Ecto neural progenitor cell (in vitro differentiated cells): ENCODE data around the gene MAP1LC3B.
A peak's percentile ranks its signal among the peaks of the same experiment; 100 is the strongest.
"Not testable (repeated sequence)": the region's sequence is repeated elsewhere in the genome, so short reads cannot be mapped to it uniquely, and the experiment has no call there.

ENCODE experiments used
- DNase-seq: peaks from one replicate; pipeline ENCODE4 v3.0.0-alpha.2; 2018; ENCODE audit warnings: low spot score

Gene MAP1LC3B

DNA sequence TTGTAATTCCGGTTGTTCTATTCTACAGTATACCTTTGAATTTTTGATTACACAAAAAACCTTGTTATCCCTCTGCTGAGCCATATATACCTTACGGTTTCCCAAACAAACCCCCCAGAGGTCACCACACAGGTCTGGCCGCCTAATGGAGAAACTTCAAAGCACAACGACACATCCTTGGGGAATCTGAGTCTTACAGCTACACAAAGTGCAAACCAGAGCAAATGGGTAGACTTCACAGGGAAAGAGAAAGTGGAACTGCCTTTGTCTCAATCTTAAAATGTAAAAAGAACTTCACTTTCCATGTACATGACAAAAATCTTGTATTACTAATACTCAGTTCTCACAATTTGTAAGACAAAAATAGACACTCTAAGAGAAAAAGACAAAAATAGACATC, 11.3 kb upstream of the MAP1LC3B start:
- no peak for DNase-seq

DNA sequence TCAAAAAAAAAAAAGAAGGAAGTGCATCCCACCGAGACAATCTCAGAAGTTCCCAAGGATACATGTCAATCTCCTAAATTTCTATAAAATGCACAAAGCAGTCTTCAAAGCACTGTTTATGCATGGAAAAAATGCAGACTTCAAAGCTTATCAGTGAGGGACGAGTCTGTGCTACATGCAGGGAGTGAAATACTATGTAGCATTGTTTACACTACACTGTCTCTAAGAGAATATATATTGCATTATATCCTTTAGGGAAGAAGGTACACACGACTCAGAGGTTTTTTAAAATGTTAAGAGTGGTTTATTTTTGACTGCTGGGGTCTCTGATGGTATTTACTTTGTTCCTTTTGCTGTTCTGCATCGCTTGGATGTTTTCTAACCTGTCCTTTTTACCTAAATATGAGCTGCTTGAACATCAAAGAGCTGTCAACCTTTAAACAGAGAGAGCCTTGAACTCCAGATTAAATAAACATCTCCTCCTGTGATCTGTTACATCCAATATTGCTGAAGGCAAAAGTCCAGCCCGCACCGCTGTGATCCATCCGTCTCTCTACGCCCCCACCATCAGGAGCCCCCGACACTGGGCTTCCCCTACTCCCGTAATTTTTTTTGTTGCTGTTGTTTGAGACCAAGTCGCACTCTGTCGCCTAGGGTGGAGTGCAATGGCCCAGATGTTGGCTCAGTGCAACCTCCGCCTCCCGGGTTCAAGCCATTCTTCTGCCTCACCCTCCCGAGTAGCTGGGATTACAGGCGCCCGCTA, 9.9 kb upstream of the MAP1LC3B start:
- DNase-seq = no peak

DNA sequence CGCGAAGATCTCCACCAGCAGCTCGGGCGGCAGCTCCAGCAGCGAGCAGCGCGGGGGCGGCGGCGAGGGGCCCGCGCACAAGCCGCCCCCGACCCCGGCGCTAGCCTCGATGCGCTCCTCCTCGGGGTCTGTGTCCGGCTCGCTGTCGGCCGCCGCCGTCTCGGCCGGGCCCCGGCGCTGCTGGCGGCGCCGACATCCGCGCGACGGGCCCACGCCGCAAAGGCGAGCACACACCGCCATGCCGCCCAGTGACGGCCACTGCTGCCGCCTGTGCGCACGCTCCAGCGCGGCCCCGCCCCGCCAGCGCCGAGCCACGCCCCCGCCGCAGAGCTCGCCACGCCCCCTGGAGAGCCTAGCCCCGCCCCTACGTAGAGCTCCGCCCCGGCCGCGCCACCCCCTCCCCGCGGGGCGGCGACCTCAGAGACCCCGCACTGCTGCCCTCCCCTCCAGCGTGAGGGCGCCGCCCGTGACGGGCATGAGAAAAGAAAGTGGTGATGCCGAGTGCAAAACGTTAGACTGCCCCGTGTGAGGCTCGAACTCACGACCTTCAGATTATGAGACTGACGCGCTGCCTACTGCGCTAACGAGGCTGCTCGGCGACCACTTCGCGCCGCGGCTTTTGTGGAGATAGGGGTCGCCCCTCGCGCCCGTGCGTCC, 8.5 kb upstream of the MAP1LC3B start, which contains the start of gene FBXO31:
Gene FBXO31, minus strand, starts transcription at position 272 of the 657 bp plus-strand sequence. Its CDS starts 32 bp downstream, at position 240.
- DNase-seq = peak; percentile 97

DNA sequence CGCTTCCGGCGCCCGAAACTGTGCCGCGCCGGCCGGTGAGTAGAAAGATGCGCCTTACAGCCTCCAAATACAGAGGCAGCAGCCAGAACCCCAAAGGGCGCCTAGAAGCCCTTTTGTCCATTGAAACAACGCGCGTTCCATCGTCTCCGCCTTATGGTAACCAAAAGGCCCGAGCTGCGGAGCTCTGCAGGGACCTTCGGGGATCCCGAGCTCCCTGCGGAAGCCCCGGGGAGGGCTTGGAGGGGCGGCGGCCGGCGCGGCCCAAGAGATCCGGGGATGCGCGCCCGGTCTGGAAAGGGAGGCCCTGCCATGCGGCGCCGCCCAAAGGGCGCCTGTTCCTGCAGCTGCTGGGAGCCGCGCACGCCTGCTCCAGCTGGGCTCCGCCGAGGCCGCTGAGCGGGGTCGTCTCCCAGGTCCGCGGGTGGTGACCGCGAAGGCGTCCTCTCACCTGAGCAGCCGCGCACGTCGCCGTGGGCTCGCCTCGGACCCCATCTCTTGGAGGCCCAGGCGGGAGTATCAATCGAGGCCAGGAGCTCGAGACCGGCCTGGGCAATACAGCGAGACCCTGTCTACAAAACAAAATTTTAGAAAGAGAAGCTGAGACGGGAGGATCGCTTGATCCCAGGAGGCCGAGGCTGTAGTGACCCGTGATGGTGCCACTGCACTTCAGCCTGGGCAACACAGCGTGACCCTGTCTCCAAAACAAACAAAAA, 7.8 kb upstream of the MAP1LC3B start:
- DNase-seq = no peak

DNA sequence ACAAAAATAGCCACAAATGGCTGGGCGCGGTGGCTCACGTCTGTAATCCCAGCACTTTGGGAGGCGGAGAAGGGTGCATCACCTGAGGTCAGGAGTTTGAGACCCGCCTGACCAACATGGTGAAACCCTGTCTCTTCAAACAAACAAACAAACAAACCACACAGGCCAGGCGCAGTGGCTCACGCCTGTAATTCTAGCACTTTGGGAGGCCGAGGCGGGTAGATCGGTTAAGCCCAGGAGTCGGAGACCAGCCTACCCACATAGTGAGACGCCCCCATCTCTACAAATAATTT, 7.3 kb upstream of the MAP1LC3B start:
- not testable (repeated sequence) for DNase-seq

DNA sequence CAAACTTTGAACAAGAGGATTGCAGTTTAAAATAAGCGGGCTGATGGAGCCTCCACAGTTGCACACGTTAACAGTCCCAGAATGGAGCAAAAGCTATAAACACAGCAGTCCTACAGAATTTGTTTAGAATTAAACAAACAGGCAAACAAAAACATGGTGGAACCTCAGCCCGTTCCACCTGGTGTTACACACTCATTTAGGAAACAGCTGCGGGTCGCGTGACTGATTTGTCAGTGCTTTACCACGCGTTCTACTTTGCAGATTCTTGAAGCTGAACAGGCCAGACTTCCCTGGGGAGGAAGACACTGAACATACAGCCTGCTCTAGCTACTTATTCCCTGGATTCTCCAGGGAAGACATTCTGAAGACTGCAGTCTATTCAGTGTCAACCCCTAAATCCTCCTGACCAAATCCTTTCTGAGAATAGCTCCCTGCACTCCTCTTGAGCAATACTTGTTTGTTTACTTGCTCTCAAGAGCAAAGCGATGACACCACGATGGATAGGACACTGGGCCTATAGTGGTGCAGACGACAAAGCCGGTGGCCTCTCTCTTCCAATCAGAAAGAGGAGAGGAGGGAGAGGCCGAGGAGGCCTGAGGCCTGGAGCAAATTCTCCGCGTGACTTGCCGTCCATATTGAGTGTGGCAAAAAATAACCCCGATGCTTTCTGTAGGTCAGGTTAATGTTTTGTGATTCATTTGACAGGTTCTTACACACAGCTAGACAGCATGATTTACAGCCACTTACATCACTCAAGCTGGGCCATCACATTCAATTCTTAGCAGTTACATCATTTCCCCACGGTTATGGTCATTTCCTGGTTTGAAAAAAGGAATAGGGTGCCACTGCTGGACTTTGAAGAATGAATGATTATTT, 4.0 kb upstream of the MAP1LC3B start:
- DNase-seq = peak; percentile 89

DNA sequence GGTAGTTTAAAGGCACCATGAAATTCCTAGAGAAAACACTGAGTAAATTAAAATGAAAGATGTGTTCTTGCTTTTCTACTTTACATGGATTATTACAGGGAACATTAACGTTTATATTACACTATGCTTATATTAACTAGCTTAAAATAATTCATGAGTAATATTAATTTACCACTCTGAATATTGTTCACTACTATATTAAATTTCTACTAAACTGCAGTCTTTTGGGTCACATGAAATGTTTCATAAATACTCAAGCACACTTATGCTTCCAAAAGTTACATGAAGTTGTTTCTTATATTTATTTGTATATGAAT, 3.4 kb upstream of the MAP1LC3B start:
- no peak for DNase-seq

DNA sequence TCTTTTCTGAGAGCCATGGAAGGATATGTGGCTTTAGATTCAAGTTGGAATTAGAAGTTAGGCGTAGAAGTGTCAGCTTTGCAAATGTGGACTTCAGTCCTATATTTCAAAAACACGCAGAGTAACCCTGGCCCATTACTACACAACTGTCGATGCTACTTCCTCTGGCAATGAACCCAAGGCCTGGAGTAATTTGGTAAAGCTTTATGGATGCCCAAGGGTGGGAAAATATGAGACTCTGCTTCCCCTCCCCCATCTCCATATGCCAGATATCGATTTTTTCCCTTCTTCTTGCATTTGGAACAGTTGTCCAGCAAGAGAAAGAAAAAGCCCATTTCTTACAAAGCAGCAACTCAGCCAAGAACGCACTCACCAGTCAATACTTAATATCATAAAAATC, 2.9 kb upstream of the MAP1LC3B start:
- DNase-seq = no peak

DNA sequence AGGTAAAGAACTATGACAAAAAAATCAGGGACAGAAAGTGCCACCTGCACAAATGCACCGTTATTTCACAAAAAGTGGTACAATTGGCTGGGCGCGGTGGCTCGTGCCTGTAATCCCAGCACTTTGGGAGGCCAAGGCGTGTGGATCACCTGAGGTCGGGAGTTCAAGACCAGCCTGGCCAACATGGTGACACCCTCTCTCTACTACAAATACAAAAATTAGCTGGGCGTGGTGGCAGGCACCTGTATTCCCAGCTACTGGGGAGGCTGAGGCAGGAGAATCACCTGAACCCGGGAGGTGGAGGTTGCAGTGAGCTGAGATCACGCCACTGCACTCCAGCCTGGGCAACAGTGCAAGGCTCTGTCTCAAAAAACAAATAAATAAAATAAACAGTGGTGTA, 2.2 kb upstream of the MAP1LC3B start:
- DNase-seq = not testable (repeated sequence)

DNA sequence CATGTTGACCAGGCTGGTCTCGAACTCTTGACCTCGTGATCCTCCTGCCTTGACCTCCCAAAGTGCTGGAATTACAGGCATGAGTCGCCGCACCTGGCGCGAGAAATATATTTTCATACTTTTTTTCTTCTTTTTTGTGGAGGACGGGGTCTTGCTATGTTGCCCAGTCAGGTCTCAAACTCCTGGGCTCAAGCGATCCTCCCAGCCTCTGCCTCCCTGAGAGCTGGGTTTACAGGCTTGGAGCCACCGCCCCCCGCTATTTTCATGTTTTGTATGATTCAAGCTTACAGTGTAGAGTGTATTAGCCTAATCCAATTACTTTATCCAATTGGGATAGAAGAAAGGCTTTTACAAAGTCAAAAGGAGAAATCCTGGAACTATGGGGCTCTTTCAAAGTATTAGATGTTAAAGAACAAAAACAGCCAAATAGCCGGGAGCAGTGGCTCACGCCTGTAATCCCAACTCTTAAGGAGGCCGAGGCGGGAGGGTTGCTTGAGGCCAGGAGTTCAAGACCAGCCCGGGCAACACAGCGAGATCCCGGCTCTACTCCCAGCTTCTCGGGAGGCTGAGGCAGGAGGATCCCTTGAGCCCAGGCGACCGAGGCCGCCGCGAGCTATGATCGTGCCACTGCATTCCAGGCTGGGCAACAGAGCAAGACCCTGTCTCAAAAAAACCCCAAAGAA, 1.4 kb upstream of the MAP1LC3B start:
- DNase-seq = no peak

DNA sequence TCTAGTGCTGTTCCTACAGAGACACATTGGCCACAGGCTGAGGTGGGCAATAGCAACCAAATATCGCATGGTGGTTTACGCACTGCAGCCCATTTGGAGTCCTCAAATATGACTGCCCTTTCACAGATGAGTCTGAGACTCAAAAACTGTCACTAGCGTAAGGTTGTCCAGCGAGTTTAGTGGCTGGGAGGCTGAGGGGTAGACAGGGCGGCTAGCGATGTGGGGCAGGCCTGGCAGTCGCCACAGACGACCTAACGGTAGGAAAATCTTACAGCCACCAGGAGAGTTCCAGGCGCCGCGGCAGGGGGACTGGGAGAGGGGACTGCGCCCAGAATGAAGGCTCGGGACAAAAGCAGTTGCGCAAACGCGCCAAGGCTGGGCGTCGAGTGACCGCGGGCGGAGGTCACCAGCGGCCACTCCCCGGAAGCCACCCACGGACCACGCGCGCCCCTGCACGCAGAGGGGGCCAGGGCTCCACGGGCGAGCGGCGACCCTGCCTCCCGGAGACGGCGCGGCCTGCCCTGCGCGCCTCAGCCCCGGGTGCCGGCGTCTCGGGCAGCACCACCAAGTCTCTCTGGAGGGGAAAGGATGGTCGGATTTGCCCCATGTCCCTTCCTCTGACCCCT, 699 bp upstream of the MAP1LC3B start:
- no peak for DNase-seq

DNA sequence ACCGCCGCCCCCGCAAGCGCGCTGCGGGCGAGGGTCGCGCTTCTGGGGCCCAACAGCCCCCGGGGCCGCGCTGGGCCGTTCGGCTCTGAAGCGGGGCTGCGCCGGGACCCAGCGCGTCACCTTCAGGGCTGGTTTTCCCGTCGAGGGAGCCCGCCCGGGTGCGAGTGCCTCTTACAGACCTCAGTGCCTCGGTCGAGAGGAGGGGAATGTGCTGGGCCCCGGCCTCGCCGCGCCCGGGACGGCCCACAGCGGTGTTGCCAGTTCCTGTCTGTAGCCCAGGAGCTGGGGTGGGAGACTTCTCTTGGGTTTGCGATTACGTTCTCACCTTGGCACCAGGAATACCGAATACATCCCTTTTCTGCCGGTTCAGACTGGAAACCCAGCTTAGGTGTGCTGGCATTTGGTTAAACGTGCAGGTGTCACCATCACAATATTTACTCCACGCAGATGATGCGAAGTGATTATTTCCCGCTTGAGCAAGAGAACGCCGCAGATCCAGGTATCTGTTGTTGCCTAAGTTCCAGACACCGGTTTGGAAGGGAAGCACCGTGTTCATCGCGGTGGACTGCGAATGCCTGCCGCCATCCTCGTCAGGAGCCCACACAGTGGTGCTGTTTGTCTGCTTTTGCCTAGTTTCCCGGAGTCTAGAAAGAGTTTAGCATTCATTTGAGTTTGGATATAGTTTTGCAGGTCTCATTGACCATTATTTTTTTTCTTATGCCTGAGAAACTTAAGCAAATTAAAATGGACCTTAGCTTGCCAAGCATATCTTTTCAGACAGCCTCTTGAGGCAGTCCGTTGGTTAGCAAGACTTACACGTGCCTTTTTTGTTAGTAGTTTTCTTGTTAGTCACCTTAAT, 914 bp downstream of the MAP1LC3B start:
- DNase-seq = peak; percentile 73

DNA sequence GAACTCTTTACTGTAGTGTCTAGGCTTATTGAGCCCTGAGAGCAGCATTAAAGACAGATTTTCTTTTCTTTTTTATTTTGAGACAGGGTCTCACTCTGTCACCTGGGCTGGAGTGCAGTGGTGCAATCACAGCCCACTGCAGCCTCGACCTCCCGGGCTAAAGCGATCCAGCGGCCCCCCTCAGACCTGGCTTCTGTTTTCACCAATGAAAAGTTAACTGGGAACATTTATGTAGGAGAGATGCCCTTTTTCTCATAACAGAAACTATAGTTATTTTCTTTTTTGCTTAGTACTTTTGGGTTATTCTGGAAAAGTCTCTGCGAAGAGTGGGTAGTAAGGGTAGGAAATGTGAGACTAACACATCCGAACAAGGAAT, 1.5 kb downstream of the MAP1LC3B start:
- DNase-seq = no peak

DNA sequence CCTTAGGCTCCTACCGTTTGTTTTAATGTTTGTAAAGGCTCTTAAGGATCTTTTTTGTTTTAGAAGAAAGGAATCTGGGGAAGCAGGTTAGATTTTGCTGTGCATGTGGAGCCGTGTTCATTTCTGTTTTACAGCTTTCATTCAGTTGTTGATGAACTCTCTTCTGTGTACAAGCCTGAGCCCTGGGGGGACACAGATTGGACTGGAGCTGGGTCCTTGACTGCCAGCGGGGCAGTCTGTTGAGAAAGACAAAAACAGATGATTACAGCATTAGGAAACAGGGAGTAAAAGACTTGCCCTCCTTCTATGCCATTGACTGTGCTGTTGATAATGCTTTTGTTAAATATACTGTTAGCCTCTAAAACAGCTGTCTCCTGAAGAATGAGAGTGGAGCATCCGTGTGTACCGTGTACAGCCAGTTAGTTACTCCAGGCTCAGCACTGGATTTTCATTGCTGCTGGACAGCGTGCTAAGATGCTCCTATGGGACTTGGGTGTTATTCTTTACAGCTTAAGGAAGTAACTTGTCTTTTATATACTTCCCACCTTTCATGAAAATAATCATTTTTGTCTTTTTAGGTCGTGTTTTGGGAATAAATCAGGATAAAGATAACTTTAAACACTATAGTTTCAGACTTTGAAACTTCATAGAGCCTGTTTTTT, 3.2 kb downstream of the MAP1LC3B start:
- DNase-seq = no peak

DNA sequence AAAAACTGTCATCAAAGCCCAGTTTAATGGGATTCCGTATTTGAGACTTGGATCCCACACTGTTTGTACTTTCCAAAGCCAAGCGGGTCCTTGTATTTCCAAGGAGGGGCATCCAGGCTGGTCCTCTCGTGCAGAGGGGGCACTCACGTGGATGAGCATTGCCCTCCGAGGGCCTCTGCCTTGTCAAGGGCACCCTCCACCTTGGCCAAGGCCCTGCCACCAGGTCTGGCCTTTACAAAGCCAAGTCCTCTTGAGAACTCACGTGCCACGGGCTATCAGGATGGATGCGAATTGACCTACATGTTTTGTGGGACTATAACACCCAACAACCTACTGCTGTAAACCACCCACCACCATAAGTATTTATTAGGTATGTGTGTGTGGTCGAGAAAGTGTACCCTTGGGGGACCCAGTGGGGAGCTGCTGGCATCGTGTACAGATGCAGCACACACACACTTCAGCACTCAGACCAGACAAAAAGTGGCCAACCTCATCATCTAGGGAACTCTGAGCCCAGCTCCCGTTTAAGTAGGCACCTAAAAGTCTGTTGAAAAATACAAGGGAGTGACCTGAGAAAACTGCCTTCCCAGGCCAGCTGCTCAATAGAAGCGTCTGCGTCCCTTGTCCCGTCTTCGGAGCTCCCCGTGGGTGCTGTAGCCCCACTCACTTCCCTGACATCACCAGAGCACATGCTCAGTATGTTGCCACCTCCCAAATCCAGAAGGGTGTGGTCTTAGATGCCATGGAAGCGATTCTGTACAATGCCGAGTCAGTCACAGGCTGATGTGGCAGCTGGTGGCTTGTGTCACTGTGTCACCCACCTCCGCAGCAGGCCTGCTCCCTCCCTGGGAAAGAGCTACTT, 12.9 kb downstream of the MAP1LC3B start:
- no peak for DNase-seq

DNA sequence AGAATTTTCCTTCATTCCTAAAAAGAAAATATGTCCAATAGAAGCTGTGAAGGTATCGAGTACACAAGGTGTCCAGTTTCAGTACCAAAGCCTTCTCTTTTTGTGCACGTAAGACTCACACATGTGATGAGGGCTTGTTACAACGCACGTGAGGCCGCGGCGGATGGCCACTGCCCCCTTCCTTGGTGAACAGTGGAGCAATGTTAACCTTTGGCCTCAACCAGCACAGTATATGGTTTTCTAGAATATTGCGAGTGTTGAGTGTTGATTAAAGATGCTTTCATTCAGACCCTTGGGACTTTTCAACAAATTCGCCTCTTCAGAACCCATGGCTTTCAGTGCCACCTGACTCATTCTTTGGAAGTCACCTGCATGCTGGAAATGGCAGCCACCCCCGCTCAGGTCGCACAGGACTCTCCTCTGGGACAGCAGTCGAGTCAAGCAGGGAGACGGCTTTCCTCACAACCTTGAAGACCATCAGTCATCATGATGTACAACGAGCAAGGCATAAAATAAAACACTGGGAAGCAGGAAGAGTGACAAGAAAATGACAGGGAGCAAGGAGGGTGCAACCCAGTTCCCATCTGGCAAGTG, 14.5 kb downstream of the MAP1LC3B start:
- no peak for DNase-seq

DNA sequence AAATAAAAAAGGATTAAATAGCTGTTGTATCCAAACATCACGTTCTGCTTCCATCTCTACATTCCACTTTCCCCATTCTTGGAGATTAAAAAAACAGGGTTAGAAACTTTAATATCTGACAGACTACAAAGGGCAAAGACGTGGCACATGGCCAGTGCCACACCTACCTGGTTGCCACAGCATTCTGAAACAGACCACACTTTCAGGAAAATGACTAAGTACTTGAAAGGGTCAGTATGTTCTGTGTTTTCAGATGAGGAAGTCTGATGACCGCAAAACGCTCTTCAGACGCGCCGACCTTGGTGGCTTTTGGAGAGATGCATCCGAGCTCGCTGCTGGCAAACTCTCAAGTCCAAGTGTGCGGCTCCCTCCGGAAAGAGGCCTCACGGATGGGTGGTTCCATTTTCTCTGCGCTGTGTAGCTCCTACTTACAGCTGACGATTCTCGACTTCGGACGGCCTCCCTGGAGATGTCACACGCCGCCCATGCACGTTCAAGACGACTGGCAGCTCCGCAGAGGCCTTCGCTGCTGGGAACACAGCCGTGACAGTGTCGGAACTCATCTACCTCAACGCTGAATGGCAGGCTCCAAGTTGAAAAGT, 15.5 kb downstream of the MAP1LC3B start:
- DNase-seq = no peak

DNA sequence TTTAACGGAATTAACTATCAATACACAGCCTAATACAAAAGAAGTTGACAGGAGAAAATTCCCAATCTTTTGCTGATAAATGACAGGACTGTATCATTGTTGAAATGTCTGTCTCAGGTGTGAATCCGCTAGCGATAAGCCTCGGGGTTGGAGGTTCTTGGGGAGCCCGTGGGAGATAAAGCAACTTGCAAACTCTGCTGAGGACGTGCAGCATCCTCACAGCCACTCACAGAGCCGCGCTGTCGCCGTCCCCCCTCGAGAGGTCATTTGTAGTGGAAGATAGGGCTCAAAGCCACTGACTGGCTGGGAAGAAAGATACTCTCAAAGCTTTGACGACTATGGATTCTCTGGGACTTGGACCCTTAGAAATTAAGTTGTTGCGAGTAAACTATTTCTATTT, 17.0 kb downstream of the MAP1LC3B start:
- no peak for DNase-seq
